ENCODE data around the gene PLD2.
A peak's percentile ranks its signal among the peaks of the same experiment; 100 is the strongest.

PLD2 gene, protein sequence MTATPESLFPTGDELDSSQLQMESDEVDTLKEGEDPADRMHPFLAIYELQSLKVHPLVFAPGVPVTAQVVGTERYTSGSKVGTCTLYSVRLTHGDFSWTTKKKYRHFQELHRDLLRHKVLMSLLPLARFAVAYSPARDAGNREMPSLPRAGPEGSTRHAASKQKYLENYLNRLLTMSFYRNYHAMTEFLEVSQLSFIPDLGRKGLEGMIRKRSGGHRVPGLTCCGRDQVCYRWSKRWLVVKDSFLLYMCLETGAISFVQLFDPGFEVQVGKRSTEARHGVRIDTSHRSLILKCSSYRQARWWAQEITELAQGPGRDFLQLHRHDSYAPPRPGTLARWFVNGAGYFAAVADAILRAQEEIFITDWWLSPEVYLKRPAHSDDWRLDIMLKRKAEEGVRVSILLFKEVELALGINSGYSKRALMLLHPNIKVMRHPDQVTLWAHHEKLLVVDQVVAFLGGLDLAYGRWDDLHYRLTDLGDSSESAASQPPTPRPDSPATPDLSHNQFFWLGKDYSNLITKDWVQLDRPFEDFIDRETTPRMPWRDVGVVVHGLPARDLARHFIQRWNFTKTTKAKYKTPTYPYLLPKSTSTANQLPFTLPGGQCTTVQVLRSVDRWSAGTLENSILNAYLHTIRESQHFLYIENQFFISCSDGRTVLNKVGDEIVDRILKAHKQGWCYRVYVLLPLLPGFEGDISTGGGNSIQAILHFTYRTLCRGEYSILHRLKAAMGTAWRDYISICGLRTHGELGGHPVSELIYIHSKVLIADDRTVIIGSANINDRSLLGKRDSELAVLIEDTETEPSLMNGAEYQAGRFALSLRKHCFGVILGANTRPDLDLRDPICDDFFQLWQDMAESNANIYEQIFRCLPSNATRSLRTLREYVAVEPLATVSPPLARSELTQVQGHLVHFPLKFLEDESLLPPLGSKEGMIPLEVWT

DNA sequence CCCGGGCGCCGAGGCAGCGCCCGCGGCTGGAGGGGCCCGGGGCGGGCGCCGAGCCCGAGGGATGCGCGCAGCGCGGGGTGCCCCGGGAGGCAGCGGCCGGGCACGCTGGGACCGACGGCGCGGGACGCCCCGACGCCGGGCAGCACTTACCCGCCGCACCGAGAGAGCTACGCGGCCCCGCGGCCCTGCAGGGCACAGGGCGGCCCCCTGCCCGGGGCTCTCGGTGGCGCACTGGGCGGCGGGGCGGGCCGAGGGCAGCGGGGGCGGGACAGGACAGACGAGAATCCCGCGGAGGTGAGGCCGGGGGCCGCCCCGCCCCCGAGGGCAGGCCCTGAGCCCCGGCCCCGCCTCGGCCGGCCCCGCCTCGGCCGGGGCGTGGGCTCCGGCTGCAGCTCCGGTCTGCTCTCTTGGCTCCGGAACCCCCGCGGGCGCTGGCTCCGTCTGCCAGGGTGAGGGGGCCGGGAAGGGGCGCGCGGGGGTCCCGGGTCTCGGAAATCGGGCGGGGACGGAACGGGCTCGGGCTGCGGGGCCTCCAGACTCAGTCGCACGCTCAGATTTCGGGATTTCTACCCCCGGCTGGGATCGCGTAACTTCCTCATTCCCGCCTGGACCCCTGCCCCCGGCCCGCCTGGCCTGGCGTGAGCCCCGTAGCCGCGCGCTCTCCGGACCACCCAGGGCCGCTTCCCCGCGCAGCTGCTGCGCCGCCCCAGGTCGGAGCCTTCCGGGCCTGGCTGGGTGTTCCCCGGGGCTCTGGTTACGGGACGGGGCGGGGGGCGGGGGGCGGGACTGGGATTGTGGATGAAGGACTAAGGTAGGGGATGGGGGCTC, at the start of gene PLD2:
PLD2 (plus strand) TSS at position 376 of the 828 bp plus-strand sequence. CDS start 621 bp downstream, outside the sequence.
- peak; percentile 55 to 79 for DNase-seq (ENCODE audit: low read depth in 1 of 2, low spot score in 1 of 2)

DNA sequence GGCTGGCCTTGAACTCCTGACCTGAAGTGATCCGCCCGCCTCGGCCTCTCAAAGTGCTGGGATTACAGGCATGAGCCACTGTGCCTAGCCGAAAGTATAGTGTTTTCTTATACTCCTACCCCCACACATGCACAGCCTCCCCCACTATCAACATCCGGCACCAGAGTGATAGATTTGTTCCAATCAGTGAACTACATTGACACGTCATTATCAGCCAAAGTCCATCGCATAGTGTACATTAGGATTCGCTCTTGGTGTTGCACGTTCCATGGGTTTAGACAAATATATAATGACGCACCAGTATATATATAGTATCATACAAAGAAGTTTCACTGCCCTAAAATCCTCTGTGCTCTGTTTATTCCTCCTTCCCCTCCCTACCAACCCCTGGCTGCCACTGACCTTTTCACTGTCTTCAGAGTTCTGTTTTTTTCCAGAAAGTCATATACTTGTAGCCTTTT, 47.1 kb upstream of the PLD2 start:
- DNase-seq (ENCODE audit: low read depth in 1 of 2, low spot score in 1 of 2): no peak

DNA sequence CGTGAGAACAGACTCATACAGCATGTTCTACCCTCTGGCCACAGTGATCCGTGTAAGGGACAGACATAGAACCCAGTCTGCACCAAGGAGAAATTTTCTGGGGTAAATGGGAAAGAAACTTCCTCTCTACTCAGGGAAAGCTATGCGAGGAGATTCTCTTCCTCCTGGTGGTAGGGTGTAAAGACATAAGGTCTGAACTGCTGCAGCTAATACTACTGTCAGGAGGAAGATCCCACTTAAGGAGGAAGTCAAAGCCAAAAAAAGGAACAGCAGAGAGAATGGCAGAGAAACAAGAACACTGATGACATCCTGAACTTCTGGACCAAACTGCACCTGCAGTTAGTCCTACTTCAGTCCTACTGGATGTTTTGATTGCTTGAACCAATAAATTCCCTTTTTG, 42.4 kb upstream of the PLD2 start:
- DNase-seq (ENCODE audit: low read depth in 1 of 2, low spot score in 1 of 2): no peak

DNA sequence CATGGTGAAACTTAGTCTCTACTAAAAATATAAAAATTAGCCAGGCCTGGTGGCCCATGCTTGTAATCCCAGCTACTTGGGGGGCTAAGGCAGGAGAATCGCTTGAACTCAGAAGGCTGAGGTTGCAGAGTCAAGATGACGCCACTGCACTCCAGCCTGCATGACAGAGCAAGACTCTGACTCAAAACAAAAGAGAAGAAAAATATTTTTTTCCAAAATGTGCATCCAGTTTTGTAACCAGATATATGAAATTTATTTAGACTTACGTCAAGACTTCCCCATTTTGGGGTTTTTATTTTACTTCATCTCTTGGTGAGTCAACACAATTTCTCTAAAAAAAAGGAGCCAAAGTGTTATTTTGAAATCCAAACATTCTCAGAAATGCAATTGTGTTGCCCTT, 40.8 kb upstream of the PLD2 start:
- DNase-seq (ENCODE audit: low read depth in 1 of 2, low spot score in 1 of 2): no peak

DNA sequence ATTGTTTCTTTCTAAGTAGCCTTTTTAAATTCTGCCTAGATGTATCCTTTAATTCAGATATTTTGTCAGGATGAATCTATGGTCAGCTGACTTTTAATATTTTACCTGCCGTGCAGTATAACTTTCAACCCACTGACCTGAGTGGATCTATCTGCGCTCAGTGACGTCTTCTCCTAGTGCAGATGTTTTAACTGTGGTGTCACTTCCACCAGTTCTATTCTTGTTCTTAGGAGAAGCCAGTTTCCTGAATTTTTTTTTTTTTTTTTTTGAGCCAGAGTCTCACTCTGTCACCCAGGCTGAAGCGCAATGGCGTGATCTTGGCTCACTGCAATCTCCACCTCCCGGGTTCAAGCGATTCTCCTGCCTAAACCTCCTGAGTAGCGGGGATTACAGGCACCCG, 40.2 kb upstream of the PLD2 start:
- DNase-seq (ENCODE audit: low read depth in 1 of 2, low spot score in 1 of 2): no peak

DNA sequence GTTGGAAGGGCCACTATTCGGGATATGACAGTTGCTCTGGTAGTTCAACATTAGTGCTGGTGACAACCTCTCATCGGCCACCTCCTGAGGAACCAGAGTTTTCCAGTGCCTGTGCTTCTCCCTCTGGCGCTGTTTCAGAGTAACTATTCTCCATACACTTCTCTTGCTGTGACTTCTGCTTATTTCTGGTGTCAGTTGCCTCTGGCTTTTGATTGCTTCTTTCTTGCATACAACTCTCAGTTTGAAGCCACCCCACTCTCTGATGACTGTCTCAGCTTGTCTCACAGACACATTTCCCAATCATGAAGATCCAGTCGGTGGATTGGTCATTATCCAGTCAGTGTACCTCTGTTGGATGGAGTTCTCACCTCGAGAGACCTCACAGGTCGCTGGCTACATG, 38.7 kb upstream of the PLD2 start:
- DNase-seq (ENCODE audit: low read depth in 1 of 2, low spot score in 1 of 2): no peak

DNA sequence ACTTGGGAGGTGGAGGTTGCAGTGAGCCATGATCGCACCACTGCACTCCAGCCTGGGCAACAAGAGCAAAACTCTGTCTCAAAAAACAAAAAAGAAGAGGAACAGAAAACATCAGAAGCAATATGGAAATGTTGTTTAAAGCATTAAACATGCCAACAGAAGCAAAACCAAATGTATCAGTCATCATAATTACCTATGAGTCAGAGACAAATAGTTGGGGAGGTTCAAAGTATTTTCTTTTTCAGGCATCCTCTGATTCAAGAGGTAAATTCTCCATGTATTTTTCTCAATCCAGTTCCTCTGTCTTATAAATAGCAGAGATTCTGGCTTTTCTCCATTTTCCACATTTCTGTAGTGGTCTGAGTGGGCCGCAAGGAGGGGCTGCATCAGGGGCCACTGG, 37.3 kb upstream of the PLD2 start:
- DNase-seq (ENCODE audit: low read depth in 1 of 2, low spot score in 1 of 2): no peak

DNA sequence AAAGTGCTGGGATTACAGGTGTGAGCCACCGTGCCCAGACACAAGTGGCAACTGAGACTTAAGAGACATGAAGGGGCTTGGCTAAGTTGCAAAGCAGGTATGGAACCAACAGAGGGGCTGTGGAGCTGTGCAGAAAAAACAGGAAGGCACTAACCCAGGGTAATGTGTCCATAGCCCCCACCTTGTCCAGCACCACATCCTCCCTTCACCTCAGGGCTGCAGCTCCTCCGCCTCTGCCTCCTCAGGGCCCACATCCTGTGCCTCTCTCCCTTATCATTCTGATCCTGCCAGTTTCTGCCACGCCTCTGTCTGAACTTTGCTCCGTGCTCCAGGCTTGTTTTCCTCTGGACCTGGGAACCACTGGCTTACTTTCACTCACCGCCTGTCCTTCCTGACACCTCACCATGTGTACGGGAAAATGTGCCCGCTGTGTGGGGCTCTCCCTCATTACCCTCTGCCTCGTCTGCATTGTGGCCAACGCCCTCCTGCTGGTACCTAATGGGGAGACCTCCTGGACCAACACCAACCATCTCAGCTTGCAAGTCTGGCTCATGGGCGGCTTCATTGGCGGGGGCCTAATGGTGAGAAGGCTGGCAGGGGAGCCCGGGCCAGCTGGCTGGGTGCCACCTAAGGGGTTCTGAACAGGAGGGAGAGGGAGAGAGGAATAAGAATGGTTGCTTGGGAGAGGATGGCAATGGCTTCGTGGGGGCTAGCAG, 35.3 kb upstream of the PLD2 start, which contains the start of gene TM4SF5:
TM4SF5 (plus strand) TSS at position 368 of the 716 bp plus-strand sequence; CDS start at position 405, 37 bp downstream.
- no peak for DNase-seq (ENCODE audit: low read depth in 1 of 2, low spot score in 1 of 2)

DNA sequence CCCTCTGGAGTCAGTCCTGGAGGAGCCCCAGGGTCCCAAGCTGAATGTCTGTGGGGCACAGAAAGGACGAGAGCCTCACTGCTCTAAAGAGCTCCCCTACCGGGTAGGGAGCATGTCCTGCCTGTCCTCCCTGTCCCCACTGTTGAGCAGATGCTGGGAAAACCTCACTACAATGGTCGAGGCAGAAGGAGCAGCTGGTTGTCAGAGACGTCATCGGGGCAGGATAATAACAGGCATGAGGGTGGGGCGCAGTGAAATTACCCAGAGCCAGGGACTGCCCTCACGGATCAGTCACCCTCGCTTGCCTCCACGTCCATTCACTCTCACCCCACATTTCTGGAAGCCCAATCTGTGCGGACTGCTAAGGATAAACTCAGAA, 34.7 kb upstream of the PLD2 start:
- no peak for DNase-seq (ENCODE audit: low read depth in 1 of 2, low spot score in 1 of 2)

DNA sequence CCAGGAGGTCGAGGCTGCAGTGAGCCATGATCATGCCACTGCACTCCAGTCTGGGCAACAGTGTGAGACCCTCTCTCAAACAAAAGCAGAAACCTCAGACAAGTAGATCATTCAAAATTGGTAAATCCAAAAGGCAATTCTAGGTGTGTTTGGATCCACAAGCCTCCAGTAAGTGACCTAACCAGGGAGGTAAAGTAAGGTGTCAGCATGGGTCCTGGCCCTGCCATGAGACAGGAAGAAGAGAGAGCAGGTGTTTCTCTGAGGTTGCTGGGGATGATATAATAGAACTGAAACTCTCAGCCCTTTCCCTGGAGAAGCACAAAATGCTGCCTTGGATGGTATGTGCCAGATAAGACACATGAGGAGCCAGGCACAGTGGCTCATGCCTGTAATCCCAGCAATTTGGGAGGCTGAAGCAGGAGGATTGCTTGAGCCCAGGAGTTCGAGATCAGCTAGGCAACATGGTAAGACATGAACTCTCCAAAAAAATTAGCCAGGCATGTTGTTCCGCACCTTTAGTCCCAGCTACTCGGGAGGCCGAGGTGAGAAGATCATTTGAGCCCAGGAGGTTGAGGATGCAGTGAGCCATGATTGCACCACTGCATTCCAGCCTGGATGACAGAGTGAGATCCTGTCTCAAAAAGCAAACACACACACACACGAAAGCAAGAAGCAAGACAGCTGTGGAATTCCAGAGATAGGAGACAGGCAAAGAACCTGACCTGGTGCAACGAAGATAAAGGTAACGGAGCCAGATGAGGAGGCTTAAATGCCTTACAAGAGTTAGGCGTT, 28.8 kb upstream of the PLD2 start:
- no peak for DNase-seq (ENCODE audit: low read depth in 1 of 2, low spot score in 1 of 2)

DNA sequence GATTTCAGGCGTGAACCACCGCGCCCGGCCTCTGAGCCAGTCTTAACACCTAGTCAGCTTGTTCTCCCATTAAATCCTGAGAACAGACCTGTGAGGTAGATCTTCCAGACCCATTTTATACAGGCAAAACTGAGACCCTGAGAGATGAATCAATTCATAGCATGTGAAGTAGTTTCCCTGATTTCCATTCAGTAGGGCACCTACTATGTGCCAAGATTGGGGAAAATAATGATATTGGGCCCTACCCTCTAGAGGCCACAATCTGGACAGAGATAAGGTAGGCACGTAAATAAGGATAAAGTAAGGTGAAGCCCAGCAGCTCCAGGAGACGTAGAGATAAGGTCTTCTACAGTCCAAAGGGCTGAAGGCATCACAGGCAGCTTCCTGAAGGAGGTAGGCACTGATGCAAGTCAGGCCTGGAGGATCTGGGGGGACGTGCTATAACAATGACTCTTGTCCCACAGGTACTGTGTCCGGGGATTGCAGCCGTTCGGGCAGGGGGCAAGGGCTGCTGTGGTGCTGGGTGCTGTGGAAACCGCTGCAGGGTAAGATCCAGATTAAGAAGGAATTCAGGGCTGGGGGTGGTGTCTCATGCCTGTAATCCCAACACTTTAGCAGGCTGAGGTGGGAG, 26.5 kb upstream of the PLD2 start:
- DNase-seq (ENCODE audit: low read depth in 1 of 2, low spot score in 1 of 2): no peak

DNA sequence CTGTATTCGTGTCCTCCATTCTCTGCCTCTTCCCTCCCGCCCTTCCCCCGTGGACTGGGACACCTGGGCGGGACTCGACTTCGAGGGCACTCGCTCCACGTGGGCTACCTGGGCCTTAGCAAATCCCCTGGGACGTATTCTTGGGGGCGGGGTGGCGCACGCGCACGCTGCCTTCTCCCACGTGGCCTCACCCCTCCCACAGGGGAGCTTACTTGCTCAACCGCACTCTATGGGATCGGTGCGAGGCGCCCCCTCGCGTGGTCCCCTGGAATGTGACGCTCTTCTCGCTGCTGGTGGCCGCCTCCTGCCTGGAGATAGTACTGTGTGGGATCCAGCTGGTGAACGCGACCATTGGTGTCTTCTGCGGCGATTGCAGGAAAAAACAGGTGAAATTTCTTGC, 24.3 kb upstream of the PLD2 start:
- no peak for DNase-seq (ENCODE audit: low read depth in 1 of 2, low spot score in 1 of 2)

DNA sequence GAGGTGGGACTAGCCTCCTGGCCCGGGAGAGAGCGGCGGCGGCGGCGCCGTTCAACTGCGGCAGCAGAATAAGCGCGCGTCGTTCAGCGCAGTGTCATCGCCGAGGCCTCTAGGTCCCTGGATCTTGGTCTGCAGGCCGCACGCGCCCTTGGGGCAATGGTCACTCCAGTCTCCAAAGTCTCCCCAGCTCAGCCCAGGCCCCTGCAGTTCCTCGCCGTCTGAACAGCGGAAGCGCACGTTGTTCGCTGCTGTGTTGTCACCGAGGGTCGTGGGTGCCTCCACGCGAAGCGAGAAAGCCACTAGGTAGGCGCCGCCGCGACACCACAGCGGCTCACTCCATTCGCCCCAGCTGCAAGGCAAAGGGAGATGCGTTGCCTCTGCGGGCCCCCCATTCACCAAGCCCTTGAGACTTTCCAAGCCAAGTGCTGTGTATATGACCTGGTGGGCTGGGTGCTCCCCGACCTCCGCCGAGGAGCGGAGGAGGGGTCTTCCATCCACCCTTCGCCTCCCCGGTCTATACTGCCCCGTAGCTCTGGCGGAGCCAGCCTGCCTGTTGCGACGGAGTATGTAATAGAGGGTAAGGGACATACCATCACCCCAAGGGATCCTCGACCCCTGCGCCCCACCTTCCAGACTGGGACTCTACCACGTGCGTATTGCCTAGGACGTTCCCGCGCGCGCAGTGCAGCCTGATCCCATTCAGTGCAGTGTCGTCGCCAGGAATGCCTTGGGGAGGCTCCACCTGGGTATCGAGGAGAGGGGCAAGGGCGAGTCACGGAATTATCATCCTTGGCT, 21.4 kb upstream of the PLD2 start:
- DNase-seq (ENCODE audit: low read depth in 1 of 2, low spot score in 1 of 2): no peak

DNA sequence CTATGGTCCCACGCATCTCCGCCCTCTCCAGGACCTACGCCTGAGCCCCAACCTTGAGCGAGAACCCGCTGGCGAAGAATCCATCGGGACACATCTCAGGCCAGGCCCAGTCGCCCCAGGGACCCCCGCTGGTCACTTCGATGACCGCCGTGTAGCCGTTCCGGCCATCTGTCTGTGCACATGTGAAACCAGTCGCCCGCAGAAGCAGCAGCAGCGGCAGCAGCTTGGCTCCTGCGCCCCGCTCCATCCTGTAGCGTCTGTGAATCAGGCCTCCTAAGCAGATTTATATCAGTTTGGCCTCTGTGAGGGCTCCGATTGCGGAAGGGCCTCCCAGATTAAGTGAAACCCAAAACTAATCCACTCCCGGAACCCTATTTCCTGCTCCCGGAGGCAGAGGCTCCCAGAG, 20.8 kb upstream of the PLD2 start, which contains the start of gene VMO1:
VMO1 (minus strand) TSS at position 259 of the 406 bp plus-strand sequence; CDS start at position 247, 12 bp downstream.
- DNase-seq (ENCODE audit: low read depth in 1 of 2, low spot score in 1 of 2): no peak

DNA sequence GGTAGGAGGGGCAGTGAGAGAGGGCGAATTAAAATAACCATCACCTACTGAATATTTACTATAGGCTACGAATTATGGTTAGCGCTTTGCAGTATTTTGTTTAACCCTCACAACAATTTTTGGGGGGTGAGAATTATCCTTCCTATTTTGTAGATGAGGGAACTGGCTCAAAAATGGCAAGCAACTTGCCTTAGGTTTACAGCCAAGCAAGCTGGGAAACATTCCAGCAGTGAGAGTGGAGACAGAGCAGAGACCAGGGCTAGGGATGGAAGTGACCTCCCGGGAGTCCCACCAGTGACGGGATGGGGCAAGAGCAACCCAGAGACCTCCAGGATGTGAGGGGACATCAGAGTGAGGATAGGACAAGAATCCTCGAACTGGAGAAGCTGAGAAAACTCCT, 20.4 kb upstream of the PLD2 start:
- no peak for DNase-seq (ENCODE audit: low read depth in 1 of 2, low spot score in 1 of 2)

DNA sequence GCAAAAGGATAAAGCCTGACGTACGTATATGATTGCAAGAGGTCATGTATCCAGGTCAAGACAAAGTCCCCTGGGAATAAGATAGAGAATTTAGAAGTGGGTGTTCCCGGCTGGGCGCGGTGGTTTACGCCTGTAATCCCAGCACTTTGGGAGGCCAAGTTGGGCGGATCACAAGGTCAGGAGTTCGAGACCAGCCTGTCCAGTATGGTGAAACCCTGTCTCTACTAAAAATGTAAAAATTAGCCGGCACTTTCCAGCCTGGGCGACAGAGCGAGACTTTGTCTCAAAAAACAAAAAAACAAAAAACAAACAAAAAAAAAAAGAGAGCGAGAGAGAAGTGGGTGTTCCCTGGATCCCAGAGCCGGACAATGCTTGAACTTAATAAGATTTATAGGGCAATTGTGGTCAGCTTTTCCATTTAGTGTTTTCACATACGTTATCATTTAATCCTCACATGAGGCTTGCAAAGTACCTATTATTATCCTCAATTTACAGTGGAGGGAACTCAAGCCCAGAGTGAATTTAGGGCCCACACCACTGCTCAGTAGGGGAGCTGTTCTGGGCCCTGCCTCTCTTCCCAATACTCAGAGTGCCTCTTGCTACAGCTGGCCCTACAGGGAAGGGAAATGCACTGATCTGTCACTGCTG, 18.7 kb upstream of the PLD2 start:
- DNase-seq (ENCODE audit: low read depth in 1 of 2, low spot score in 1 of 2): no peak

DNA sequence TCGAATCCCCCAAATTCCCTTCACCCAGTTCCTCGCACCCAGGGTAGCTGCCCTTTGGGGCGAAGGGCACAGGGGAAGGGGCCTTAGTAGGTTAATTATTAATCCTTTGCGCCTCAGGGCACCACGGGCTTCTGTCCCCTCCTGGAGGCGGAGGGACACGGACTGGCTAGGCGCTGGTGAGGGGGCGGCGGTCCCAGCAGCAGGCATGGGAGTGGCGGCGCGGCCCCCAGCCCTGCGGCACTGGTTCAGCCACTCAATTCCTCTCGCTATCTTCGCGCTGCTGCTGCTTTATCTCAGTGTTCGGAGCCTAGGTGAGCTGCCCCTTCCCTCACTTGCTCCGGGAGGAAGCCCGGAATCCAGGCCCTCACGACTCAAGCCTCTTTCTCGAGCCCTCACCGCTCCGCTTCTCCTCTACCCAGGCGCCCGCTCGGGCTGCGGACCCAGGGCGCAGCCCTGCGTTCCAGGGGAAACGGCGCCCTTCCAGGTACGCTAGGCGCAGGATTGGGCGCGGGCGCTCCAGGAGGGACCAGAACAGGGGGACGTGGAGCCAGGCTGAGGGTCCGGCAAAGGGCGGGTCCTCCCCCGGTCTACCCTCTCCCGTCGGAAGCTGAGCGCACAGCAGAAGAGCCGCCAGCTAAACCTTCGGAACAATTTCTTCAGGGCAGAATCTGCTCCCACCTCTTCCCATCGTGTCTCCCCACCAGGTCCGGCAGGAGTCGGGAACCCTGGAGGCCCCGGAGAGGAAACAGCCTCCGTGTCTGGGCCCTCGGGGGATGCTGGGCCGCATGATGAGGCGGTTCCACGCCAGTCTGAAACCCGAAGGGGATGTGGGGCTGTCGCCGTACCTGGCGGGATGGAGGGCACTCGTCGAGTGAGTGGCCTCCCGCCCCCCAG, 17.9 kb upstream of the PLD2 start, which contains the start of gene GLTPD2:
GLTPD2 (plus strand) TSS at position 158 of the 894 bp plus-strand sequence; CDS start at position 206, 48 bp downstream.
- DNase-seq (ENCODE audit: low read depth in 1 of 2, low spot score in 1 of 2): no peak

Measured in activated CD4-positive, alpha-beta T cell treated with anti-CD3 and anti-CD28 coated beads, Interleukin-2, amount 50 U/mL, for 24 hours (primary cell).